Sigmoid colon (tissue), 7 donors: ENCODE results near the gene WDR86. TPM values are rescaled to one million over a fixed set of nuclear protein-coding genes. Genes with fewer than 3 reads are reported as not detected.

Experiments
- DNase-seq: peaks from one replicate; pipeline ENCODE4 v3.0.0-alpha.2; 2019
- H3K27ac ChIP-seq, 4 donors: fragments of 200-600 bp; sonication (generic); one replicate each; pipeline ENCODE4 v1.5.1; 2016 to 2019; ENCODE audit warnings: mild to moderate bottlenecking in 1 of 4
- H3K27me3 ChIP-seq, 3 donors: fragments of 200-600 bp; sonication (generic); one replicate each; pipeline ENCODE4 v1.5.1; 2019; ENCODE audit warnings: mild to moderate bottlenecking in 1 of 3
- H3K36me3 ChIP-seq, 4 donors: fragments of 200-600 bp; sonication (generic); one replicate each; pipeline ENCODE4 v1.5.1; 2016 to 2019
- H3K4me1 ChIP-seq, 4 donors: fragments of 200-600 bp; sonication (generic); one replicate each; pipeline ENCODE4 v1.5.1; 2017 to 2019
- H3K4me3 ChIP-seq, 4 donors: fragments of 200-600 bp; sonication (generic); one replicate each; pipeline ENCODE4 v1.5.1; 2017 to 2019; ENCODE audit warnings: mild to moderate bottlenecking in 2 of 4, moderate library complexity in 1 of 4
- H3K9me3 ChIP-seq, 4 donors: fragments of 200-600 bp in 3 of 4; sonication (generic) in 3 of 4; one replicate each; pipeline versions ENCODE4 v1.5.1 to v1.6.1; 2013 to 2019
- EP300 ChIP-seq, 4 donors: sonication (generic); formaldehyde crosslinking; IDR thresholded peaks; one replicate each; pipeline ENCODE4 v1.6.1; 2017; ENCODE audit warnings: antibody characterized with exemption in 4 of 4
- POLR2A ChIP-seq, 2 donors: fragments of 450-650 bp; IDR thresholded peaks; one replicate each; pipeline ENCODE4 v1.6.1; 2016; ENCODE audit warnings: antibody characterized with exemption in 2 of 2, mild to moderate bottlenecking in 2 of 2, moderate library complexity in 2 of 2
- POLR2AphosphoS5 ChIP-seq, 4 donors: sonication (generic); formaldehyde crosslinking; IDR thresholded peaks; one replicate each; pipeline ENCODE4 v1.6.1; 2017; ENCODE audit warnings: antibody characterized with exemption in 4 of 4
- WGBS, 2 donors: extraction: QIAGEN DNeasy Blood & Tissue Kit; methylation state at CpG; one replicate each; pipeline ENCODE4 v1.1.7; 2013; 5-methylcytosine and 5-hydroxymethylcytosine counted together
- intact Hi-C: fragments of 100-400 bp; cut with DNase I; formaldehyde crosslinking; loops from one replicate; pipeline ENCODE4 v1.15.1; 2023
- polyA plus RNA-seq, 3 donors: library from polyadenylated mRNA; stranded (reverse); fragments of 200-250 nt; gene quantifications; one replicate each; pipeline ENCODE4 v1.2.3, GENCODE V29; 2013
- total RNA-seq, 4 donors: library from RNA; depleted of rRNA; stranded (reverse); fragments of >200 nt; gene quantifications; one replicate each; pipeline ENCODE4 v1.1.0, GENCODE V29; 2016
- TF ChIP-seq, protein P1 (sequence below), 4 experiments: fragments of 450-650 bp in 3 of 4; fragments of 200-600 bp in 1 of 4; IDR thresholded peaks; one replicate each; pipeline ENCODE4 v1.5.1; 2016 to 2019; ENCODE audit warnings: antibody characterized with exemption in 4 of 4, mild to moderate bottlenecking in 3 of 4, moderate library complexity in 2 of 4
- donor health status: healthy with polysubstance abuse.
- donor health status: Bipolar disorder and iron deficiency.
- donor health status: healthy.

Gene WDR86
- total and polyA plus RNA-seq, 7 donors: 0.46 to 23.8 (median 14.4) TPM

GRCh38 chr7:151427705-151428377, 18.0 kb upstream of the WDR86 start:
- Histone ChIP-seq H3K36me3 (no peaks in the 10 kb centered on the region), H3K4me3 (no peak overlapping the region), H3K9me3 (no peaks in the 10 kb centered on the region), H3K27ac (peak overlapping the region; percentile 8 to 69 (median 60)), H3K27me3 (no peaks in the 10 kb centered on the region), H3K4me1 (peaks cover 0 to 38% (median 30%) of the 10 kb centered on the region in 4 donors)
- DNase-seq: peak; percentile 66
- intact Hi-C loops: no loop called here
- WGBS, 2 donors: 73 to 77% methylated on average over 10 of the region's 10 CpGs
- TF ChIP-seq POLR2AphosphoS5 (IDR thresholded peaks at IDR 0.05) (no peak), POLR2A (IDR thresholded peaks at IDR 0.05) (no peak), EP300 (IDR thresholded peaks at IDR 0.05) (no peak)
- TF ChIP-seq, protein P1, sequence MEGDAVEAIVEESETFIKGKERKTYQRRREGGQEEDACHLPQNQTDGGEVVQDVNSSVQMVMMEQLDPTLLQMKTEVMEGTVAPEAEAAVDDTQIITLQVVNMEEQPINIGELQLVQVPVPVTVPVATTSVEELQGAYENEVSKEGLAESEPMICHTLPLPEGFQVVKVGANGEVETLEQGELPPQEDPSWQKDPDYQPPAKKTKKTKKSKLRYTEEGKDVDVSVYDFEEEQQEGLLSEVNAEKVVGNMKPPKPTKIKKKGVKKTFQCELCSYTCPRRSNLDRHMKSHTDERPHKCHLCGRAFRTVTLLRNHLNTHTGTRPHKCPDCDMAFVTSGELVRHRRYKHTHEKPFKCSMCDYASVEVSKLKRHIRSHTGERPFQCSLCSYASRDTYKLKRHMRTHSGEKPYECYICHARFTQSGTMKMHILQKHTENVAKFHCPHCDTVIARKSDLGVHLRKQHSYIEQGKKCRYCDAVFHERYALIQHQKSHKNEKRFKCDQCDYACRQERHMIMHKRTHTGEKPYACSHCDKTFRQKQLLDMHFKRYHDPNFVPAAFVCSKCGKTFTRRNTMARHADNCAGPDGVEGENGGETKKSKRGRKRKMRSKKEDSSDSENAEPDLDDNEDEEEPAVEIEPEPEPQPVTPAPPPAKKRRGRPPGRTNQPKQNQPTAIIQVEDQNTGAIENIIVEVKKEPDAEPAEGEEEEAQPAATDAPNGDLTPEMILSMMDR (IDR thresholded peaks at IDR 0.05): no peak

- peaks cover 0 to 38% (median 30%) of the 10 kb centered on the region in 4 donors for H3K4me1 ChIP-seq
- intact Hi-C loops: no loop called here
- H3K27ac ChIP-seq: peak overlapping the region; percentile 58 to 69 (median 65)
- peaks cover 0 to 5% (median 0%) of the 10 kb centered on the region in 4 donors for H3K9me3 ChIP-seq
- DNase-seq: peak; percentile 67
- H3K4me3 ChIP-seq: no peak overlapping the region
- H3K36me3 ChIP-seq: no peaks in the 10 kb centered on the region
- WGBS, 2 donors: 84 to 89% methylated on average over 23 of the region's 23 CpGs
- H3K27me3 ChIP-seq: no peaks in the 10 kb centered on the region
- TF ChIP-seq POLR2AphosphoS5 (IDR thresholded peaks at IDR 0.05) (no peak), EP300 (IDR thresholded peaks at IDR 0.05) (no peak), POLR2A (IDR thresholded peaks at IDR 0.05) (no peak)
- TF ChIP-seq, protein P1 (IDR thresholded peaks at IDR 0.05): no peak
Measured at GRCh38 chr7:151426904-151427704, 17.3 kb upstream of the WDR86 start.

- Histone ChIP-seq H3K27ac (peak overlapping the region; percentile 58 to 69 (median 65)), H3K4me3 (no peak overlapping the region), H3K27me3 (no peaks in the 10 kb centered on the region), H3K9me3 (peaks cover 0 to 5% (median 0%) of the 10 kb centered on the region in 4 donors), H3K36me3 (no peaks in the 10 kb centered on the region), H3K4me1 (peaks cover 0 to 38% (median 30%) of the 10 kb centered on the region in 4 donors)
- 49 to 64% methylated on average over 14 of the region's 14 CpGs for WGBS, 2 donors
- TF ChIP-seq POLR2AphosphoS5 (IDR thresholded peaks at IDR 0.05) (peak in 2 of 4 donors; percentile 26 to 74), EP300 (IDR thresholded peaks at IDR 0.05) (peak in 1 of 4 donors; percentile 72), POLR2A (IDR thresholded peaks at IDR 0.05) (no peak)
- TF ChIP-seq, protein P1 (IDR thresholded peaks at IDR 0.05): no peak
- DNase-seq: peak; percentile 92
- intact Hi-C loops: no loop called here
Measured at GRCh38 chr7:151426441-151426903, 16.6 kb upstream of the WDR86 start.

DNA sequence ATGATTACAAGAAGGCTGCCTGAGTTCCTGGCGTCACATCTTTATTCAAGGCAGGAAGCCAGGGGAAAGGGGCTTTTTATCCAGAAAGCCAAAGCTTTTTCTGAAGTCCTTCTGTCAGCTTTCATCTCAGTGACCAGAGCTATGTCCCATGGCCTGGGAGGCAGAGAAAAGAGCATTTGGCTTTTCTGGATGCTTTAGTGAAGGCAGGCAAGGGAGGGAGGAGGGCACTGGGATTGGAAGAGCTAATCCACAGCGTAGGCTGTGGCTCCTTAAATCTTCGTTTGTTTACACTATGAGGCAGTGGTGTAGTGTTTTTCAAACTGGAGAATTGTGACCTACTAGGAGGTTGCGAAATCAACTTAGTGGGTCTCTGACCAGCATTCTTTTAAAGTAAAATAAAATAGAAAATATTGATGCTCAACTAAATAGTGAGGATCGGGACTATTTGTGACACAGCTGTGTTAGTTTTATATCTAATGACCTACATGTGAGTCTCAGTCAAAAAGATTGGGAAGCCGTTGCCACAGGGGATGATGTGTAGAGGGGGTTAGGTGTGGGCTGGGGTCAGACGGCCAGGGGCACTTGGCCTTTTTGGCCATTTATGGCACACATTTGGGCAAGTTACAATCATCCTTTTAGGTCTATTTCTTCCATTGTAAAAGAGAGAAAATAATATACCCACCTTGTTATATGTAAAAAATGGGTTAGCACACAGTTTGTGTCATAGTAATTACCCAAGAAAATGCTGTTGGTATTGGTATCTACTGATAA, 16.0 kb upstream of the WDR86 start:
- H3K27me3 ChIP-seq: no peaks in the 10 kb centered on the region
- H3K4me1 ChIP-seq: peaks cover 0 to 38% (median 30%) of the 10 kb centered on the region in 4 donors
- intact Hi-C loops: no loop called here
- 60 to 70% methylated on average over 7 of the region's 7 CpGs for WGBS, 2 donors
- no peak for TF ChIP-seq POLR2A (IDR thresholded peaks at IDR 0.05)
- TF ChIP-seq POLR2AphosphoS5 (IDR thresholded peaks at IDR 0.05): peak in 3 of 4 donors; percentile 8 to 49 (median 16)
- DNase-seq: peak; percentile 46
- peak overlapping the region; percentile 58 to 69 (median 65) for H3K27ac ChIP-seq
- H3K36me3 ChIP-seq: no peaks in the 10 kb centered on the region
- peaks cover 0 to 5% (median 0%) of the 10 kb centered on the region in 4 donors for H3K9me3 ChIP-seq
- H3K4me3 ChIP-seq: no peak overlapping the region
